DMS153 (cell line): Measurements from ENCODE around the gene AMZ1.
"Not testable (repeated sequence)": the region's sequence is repeated elsewhere in the genome, so short reads cannot be mapped to it uniquely, and the experiment has no call there.

Experiments
- DNase-seq: peaks from one replicate; lab custom pipeline; 2025; lab: John Stamatoyannopoulos, UW

AMZ1 gene

GRCh38 chr7:2729031-2729892, 41.3 kb downstream of the AMZ1 start:
- no peak for DNase-seq

GRCh38 chr7:2729893-2730716, 42.1 kb downstream of the AMZ1 start:
- DNase-seq: no peak

GRCh38 chr7:2730846-2731770, 43.1 kb downstream of the AMZ1 start:
- DNase-seq: no peak

GRCh38 chr7:2732388-2732787, 44.4 kb downstream of the AMZ1 start:
- DNase-seq: no peak

- no peak for DNase-seq
Observed at GRCh38 chr7:2732959-2733584, 45.1 kb downstream of the AMZ1 start.

GRCh38 chr7:2734084-2734686, 46.2 kb downstream of the AMZ1 start:
- DNase-seq: no peak

GRCh38 chr7:2734751-2735571, 47.0 kb downstream of the AMZ1 start:
- peak; percentile 34 for DNase-seq

- DNase-seq: no peak
Observed at GRCh38 chr7:2735744-2736143, 47.7 kb downstream of the AMZ1 start.

- no peak for DNase-seq
Observed at GRCh38 chr7:2736411-2736914, 48.5 kb downstream of the AMZ1 start.

- DNase-seq: not testable (repeated sequence)
Observed at GRCh38 chr7:2737005-2737743, 49.2 kb downstream of the AMZ1 start.

GRCh38 chr7:2737771-2738540, 50.0 kb downstream of the AMZ1 start:
- DNase-seq: no peak

GRCh38 chr7:2738766-2739549, 51.0 kb downstream of the AMZ1 start:
- DNase-seq: no peak

GRCh38 chr7:2743523-2744185, 55.7 kb downstream of the AMZ1 start:
- DNase-seq: not testable (repeated sequence)

- DNase-seq: not testable (repeated sequence)
Observed at GRCh38 chr7:2748684-2749083, 60.7 kb downstream of the AMZ1 start.

GRCh38 chr7:2750004-2750407, 62.0 kb downstream of the AMZ1 start:
- DNase-seq: no peak

- no peak for DNase-seq
Observed at GRCh38 chr7:2751086-2751485, 63.1 kb downstream of the AMZ1 start.

GRCh38 chr7:2753148-2753547, 65.1 kb downstream of the AMZ1 start:
- no peak for DNase-seq
